ENCODE data around the gene RCCD1. TPM values are rescaled to one million over a fixed set of nuclear protein-coding genes. Genes with fewer than 3 reads are reported as not detected.

The RCCD1 gene
- total RNA-seq, 1 experiment from 2014 or later = 51.5 TPM

- BruUV-seq (replicated peaks) = no TSS peak
Observed at GRCh38 chr15:90911906-90912769, 42.5 kb upstream of the RCCD1 start.

DNA sequence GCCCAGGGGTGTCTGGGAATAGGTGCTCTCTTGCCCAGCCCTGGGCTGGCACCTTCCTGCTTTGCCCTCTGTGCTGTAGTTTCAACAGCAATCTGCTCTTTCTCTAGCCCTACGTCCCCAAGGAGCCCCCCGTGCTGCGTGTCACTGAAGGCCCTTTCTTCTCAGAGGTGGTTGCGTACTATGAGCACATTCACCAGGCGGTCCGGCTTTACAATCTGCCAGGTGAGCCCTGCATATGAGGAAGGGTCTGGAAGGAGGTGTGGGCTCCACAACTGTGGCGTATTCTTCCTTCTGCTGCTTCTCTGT is 42.0 kb upstream of the RCCD1 start:
- H3K79me2 ChIP-seq (ENCODE audit: low read depth) = no peaks in the 10 kb centered on the region
- no peak for TF ChIP-seq CTCF (conservative IDR thresholded peaks at IDR 0.05)
- TF ChIP-seq EZH2 (IDR thresholded peaks at IDR 0.05; ENCODE audit: low read depth) = no peak
- no peak overlapping the region for H2AFZ ChIP-seq
- no peak overlapping the region for H3K27ac ChIP-seq
- H3K4me1 ChIP-seq (replicated peaks; ENCODE audit: insufficient read depth) = no peaks in the 10 kb centered on the region
- peaks cover 2% of the 10 kb centered on the region; the same call in 1 of the 2 replicates for H3F3A ChIP-seq (ENCODE audit: insufficient read depth, low read depth)
- no peaks in the 10 kb centered on the region for H3K9me3 ChIP-seq (ENCODE audit: insufficient read depth, low read depth)
- intact Hi-C loops (cut with micrococcal nuclease; ENCODE audit: unreplicated experiment) = no loop called here
- no peak for DNase-seq
- no peak overlapping the region for H3K4me3 ChIP-seq
- ChIA-PET CTCF (no interaction called here), POLR2A (ENCODE audit: unreplicated experiment) (no interaction called here)
- no peaks in the 10 kb centered on the region for H4K20me1 ChIP-seq (ENCODE audit: insufficient read depth)
- H3K9me2 ChIP-seq (ENCODE audit: insufficient read depth) = no peaks in the 10 kb centered on the region
- H3K4me2 ChIP-seq = no peak overlapping the region
- no peaks in the 10 kb centered on the region for H3K36me3 ChIP-seq (ENCODE audit: low read depth)
- no peaks in the 10 kb centered on the region for H3K27me3 ChIP-seq (ENCODE audit: insufficient read depth, low read depth)
- BruUV-seq (replicated peaks) = no TSS peak

More at GRCh38 chr15:90911906-90912769, 42.5 kb upstream of the RCCD1 start:
- Histone ChIP-seq H3F3A (ENCODE audit: insufficient read depth, low read depth) (peaks cover 6% of the 10 kb centered on the region; the same call in 1 of the 2 replicates), H4K20me1 (ENCODE audit: insufficient read depth) (no peaks in the 10 kb centered on the region), H3K4me2 (no peak overlapping the region), H2AFZ (no peak overlapping the region), H3K79me2 (ENCODE audit: low read depth) (no peaks in the 10 kb centered on the region), H3K9me2 (ENCODE audit: insufficient read depth) (no peaks in the 10 kb centered on the region), H3K9me3 (ENCODE audit: insufficient read depth, low read depth) (no peaks in the 10 kb centered on the region), H3K36me3 (ENCODE audit: low read depth) (no peaks in the 10 kb centered on the region), H3K27ac (no peak overlapping the region), H3K4me1 (replicated peaks; ENCODE audit: insufficient read depth) (no peaks in the 10 kb centered on the region), H3K27me3 (ENCODE audit: insufficient read depth, low read depth) (no peaks in the 10 kb centered on the region), H3K4me3 (no peak overlapping the region)
- CTCF ChIA-PET = no interaction called here
- no peak for DNase-seq
- no peak for TF ChIP-seq EZH2 (IDR thresholded peaks at IDR 0.05; ENCODE audit: low read depth)
- TF ChIP-seq CTCF (conservative IDR thresholded peaks at IDR 0.05) = no peak
- intact Hi-C loops (cut with micrococcal nuclease; ENCODE audit: unreplicated experiment) = no loop called here
- POLR2A ChIA-PET (ENCODE audit: unreplicated experiment) = no interaction called here

DNA sequence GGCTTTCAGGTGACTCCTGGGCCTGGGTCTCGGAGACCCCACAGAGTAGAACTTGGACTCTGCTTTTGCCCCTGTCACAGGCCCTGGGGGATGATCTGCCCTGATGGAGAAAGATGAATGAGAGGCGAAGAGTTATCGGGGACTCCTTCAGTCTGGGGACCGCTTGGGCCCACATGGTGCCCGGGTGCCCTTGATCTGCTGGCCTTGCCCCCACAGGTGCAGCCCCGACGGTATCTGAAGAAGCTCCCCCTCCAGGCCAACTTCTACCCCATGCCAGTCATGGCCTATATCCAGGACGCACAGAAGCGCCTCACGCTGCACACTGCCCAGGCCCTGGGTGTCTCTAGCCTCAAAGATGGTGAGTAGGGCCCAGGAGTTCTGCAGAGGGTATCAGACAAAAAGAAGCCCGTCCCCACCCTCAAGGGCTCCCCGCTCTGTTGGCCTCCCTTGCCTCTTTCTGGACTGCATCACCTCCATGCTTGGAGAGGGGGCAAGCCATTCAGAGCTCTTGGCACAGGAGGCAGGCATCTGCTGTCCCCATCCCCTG is 41.2 kb upstream of the RCCD1 start:
- Histone ChIP-seq H3K9me2 (ENCODE audit: insufficient read depth) (no peaks in the 10 kb centered on the region), H3K27me3 (ENCODE audit: insufficient read depth, low read depth) (no peaks in the 10 kb centered on the region), H4K20me1 (ENCODE audit: insufficient read depth) (no peaks in the 10 kb centered on the region), H3K4me3 (no peak overlapping the region), H3K27ac (no peak overlapping the region), H3K79me2 (ENCODE audit: low read depth) (no peaks in the 10 kb centered on the region), H3K4me2 (no peak overlapping the region), H3K4me1 (replicated peaks; ENCODE audit: insufficient read depth) (no peaks in the 10 kb centered on the region), H2AFZ (no peak overlapping the region), H3F3A (ENCODE audit: insufficient read depth, low read depth) (no peaks in the 10 kb centered on the region), H3K36me3 (ENCODE audit: low read depth) (no peaks in the 10 kb centered on the region), H3K9me3 (ENCODE audit: insufficient read depth, low read depth) (no peaks in the 10 kb centered on the region)
- TF ChIP-seq EZH2 (IDR thresholded peaks at IDR 0.05; ENCODE audit: low read depth) (no peak), CTCF (conservative IDR thresholded peaks at IDR 0.05) (no peak)
- no peak for DNase-seq
- intact Hi-C loops (cut with micrococcal nuclease; ENCODE audit: unreplicated experiment) = no loop called here
- ChIA-PET POLR2A (ENCODE audit: unreplicated experiment) (no interaction called here), CTCF (interaction anchor here (0.6 kb wide), 1 partner anchor 446 kb away, joined by 3 read pairs; no protein-coding TSS in a partner anchor)
- no TSS peak for BruUV-seq (replicated peaks)

Measured in PC-9 (cell line).